8988T (cell line): ENCODE results near the gene RNF32.
"Not testable (repeated sequence)": the region's sequence is repeated elsewhere in the genome, so short reads cannot be mapped to it uniquely, and the experiment has no call there.

ENCODE experiments used
- DNase-seq: peaks from one replicate; pipeline ENCODE4 v3.0.0; 2011

Gene RNF32

DNA sequence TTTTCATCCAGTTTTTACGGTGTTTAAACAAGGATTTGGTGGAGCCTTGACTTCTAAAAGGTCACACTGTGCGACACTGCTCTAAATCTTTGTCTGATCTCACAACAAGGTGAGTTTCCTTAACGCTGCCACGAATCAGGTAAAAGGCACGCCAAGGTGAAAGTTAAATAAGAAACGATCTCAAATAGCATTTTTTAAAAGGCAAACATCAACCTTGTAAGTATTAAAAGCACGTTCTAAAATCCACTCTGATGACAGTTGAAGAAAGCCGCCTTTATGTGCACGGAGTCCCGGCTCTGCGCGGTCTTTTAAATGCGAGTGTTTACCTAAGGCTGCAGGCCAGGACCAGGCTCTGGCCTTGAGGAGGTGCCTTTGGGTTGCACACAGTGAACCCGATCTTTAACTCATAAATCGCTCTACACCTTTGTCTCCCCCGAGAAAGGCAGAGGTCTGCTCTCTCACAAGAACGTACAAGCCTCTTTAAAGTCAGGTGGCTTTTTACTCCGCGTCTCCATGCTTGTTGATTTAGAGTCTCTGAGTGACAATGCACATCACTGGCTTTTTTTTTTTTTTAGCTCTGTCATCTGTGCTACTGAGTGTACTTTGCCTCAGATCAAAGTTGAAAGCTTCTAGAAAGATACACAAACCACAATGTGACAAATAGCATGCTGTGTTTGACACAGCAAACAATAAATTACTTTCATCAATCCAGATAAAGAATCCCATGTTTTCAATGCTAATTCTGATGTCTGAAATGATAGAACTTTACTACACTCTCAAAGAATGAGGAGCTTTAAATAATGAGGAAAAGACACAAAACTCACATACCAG lies 25.9 kb upstream of the RNF32 start:
- DNase-seq, result no peak

DNA sequence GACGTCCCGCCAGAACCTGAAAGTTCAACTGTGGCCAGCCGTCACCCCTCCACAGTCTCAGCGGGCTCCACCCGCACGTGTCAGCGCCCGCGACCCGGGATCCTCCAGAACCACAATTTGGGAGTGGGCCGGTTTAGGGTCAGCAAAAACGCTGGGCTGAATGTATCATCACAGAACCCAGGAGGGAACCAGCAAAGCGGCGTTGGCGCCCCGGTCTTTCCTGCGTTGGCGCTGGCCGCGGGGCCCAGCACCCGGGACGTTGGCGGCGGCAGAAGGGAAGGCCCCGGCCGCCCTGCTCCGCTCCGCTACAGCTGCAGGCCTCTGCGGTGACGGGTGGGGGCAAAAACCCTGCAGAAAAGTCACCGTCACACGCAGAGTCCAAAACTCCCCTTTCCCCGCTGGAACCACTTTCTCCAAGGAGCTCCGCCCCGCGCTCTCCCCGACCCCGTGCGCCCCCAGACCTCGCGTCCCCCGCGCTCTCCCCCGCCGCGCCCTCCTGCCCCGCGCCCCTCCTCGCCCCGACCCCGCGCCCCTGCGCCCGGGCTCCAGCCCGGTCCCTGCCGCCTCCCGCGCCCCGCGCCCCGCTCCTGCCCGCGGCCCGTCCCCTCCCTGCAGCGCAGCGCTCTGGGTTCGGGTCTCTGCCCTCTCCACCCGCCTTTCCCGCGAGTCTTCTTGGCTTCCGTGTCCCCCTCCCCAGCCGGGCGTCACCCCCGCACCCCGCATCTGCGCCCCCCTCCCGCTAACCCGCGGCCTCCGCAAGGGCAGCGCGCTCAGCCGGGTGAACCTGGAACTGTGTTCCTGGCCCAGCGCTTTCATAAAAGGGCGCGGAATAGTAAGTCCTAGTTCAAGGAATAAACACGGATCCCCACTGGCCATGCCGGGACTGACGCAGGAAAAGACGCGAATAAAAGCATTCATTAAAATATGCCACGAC lies 24.0 kb upstream of the RNF32 start:
- no peak for DNase-seq

DNA sequence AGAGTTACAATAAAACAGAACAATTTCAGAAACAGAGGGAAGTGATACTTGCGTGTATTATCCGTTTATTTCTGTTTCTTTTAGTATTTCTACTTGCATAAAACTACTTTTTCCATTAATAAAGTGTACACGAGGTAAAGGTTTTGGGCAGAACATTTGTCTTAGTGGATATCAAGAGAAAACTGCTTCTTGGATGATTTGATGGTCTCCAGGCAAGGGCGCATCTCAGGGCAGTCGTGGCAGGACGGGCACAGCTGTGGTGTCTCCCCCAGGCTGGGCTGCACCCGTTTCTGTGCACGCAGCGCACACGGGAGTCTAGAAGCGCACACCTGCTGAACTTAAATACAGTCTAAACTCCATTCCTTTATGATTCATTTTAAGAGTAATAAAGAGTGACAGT lies 23.4 kb upstream of the RNF32 start:
- DNase-seq, result no peak

DNA sequence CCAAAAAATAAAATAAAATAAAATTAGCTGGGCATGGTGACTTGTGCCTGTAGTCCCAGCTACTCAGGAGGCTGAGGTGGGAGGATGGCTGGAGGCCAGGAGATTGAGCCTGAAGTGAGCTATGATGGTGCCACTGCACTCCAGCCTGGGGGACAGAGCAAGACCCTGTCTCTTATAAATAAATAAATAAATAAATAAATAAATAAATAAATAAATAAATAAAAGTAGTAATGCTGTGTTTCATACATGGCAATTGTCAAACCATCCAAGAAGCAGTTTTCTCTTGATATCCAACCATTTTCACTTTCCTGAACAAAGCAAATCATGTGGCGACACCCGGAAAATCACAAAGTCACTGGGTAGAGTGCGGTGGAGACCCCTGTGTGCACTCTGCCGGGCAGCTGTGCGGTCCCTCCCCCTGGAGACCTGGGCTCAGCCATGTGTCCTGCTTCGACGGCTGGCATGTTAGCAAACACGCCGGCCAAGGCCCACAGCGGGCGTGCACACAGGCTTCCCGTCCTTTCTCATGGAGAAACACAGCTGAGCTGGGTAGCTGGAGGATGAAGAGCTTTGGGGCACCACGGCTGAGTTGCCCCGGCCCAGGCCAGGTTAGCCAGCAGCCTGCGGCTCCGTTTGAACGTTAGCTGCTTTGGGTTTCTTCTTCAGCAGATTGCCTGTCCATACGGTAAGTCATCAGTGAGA lies 22.3 kb upstream of the RNF32 start:
- no peak for DNase-seq

DNA sequence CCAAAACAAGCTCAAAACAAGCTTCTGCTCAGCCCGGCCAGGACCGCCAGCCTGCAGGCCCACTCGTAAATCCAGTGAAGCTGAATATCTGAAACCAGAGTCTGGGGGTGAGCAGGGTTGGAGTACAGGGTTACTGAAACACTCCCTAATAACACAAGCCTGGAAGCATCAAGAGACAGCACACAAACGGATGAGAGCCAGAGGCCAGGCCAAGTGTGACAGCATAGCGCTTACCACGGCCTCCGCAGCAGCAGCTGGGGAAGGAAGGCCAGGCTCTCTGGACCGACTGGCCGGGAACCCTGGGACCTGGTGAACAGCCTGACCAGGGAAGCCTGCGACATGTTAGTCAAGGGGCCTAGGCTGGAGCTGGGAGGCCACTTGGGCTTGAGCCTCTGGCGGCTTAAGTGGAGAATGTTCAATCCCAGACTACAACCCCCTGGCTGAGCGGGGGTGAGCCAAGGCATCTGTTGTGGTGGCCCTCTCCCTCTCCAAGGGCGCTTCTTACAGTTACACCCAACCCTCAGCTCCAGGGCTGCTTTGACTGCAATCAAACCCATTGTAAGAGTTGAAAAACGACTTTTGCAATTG lies 21.7 kb upstream of the RNF32 start:
- DNase-seq, result no peak

DNA sequence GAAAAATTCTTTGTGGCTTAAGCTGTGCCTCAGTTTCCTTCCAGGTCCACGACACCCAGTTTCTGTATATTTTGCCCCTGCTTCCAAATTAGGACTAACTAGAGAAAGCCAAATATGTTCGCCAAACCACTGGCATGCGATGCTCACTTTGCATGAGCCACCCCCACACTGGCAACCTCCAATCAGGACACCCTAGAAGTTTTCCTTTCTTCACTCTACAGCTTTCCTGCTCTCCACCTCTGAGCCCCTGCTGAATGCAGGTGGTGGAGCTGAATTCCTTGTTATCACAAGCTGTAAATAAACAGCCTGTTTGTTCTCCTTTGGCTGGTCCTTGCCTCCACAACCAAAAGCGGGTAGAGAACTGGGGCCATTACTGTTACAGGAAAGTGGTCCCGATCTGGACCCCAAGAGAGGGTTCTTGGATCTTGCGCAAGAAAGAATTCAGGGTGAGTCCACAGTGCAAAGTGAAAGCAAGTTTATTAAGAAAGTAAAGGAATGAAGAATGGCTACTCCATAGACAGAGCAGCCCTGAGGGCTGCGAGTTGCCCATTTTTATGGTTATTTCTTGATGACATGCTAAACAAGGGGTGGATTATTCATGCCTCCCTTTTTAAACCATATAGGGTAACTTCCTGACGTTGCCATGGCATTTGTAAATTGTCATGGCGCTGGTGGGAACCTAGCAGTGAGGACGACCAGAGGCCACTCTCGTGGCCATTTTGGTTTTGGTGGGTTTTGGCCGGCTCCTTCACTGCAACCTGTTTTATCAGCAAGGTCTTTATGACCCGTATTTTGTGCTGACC lies 20.9 kb upstream of the RNF32 start:
- not testable (repeated sequence) for DNase-seq

DNA sequence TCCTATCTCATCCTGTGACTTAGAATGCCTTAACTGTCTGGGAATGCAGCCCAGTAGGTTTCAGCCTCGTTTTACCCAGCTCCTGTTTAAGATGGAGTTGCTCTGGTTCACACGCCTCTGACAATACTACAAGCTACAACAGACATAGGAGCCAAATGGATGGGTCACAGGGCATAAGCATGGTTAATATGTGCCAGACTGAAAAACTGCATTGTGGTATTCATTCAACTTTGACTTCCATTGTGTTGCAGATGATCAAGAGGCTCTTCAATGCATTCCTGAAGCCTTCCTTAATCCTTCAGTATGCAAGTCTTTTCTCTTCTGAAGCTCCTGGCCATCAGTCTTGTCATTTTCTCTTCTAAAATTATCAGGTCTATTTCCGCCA lies 20.3 kb upstream of the RNF32 start:
- DNase-seq, result no peak

DNA sequence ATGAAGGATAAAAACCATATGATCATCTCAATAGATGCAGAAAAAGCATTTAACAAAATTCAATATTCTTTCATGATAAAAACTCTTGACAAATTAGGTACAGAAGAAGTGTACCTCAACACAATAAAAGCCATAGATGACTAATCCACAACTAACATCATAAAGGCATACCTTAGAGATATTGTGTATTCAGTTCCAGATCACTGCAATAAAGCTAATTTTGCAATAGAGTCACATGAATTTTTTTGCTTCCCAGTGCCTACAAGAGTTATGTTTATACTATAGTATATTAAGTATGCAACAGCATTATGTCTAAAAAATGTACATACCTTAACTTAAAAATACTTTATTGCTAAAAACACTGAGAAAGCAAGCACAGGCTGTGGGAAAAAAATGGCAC lies 18.9 kb upstream of the RNF32 start:
- no peak for DNase-seq

DNA sequence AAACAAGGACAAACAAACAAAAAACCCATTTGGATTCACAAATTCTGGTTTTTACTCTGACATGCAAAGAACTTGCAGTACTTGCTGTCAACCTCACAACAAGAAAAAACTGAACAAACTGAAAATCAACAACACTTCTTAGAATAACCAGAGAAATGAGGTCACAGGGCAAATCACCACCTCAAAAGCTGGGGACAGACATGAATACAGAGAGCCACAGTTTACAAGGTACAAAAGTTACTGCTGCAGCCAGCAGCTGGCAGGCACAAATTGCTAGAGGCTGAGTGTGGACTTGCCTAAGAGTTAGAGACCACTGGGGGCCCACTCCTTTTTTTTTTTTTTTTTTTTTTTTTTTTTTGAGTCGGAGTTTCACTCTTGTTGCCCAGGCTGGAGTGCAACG lies 15.0 kb upstream of the RNF32 start:
- no peak for DNase-seq

DNA sequence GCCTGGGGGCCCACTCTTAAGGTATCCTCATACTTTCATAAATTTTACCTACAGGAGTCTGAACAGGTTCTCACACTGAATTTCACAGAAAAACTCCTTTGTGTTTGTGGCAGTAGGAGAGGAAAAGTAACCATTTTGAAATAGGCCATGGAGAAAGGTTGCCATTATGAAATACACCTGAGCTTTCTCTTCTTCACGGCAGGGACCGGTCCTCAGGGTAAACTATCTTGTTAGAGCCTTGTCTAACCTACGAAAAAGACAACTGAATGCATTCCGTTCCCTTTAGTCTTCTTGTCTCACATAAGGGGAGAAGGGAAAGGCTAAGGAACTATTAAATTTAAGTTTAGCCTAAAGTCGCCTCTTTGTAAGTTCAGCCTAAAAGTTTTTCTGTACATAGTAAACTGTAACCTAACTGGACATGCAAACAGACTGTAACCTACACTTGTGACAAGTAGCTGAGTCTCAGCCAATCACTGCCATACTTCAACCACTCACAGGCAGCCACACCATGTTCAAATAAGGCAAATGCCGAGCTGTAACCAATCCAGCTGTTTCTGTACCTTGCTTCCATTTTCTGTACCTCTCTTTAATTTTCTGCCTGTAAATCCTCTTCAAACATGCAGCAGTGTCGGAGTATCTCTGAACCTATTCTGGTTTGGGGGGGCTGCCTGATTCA lies 14.2 kb upstream of the RNF32 start:
- no peak for DNase-seq

DNA sequence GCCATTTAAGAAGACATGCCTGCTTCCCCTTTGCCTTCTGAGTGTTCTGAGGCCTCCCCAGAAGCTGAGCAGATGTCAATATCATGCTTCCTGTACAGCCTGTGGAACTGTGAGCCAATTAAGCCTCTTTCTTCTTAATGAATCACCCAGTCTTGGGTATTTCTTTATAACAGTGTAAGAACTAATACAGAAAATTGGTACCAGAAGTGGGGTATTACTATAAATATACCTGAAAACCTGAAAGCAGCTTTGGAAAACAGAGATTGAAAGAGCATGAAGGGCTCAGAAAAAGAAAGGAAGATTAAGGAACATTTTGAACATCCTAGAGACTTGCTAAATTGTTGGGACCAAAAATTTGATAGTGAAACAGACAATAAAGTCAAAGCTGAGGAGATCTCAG lies 12.0 kb upstream of the RNF32 start:
- DNase-seq, result no peak

DNA sequence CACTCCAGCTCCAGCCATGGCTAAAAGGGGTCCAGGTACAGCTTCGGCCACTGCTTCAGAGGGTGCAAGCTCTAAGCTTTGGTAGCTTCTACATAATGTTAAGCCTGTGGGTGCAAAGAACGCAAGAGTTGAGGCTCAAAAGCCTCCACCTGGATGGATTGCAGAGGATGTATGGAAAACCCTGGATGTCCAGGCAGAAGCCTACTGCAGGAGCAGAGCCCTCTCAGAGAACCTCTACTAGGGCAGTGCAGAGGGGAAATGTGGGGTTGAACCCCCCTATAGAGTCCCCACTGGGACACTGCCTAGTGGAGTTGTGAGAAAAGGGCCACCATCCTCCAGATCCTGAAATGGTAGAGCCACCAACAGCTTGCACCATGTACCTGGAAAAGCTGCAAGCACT lies 10.7 kb upstream of the RNF32 start:
- no peak for DNase-seq

DNA sequence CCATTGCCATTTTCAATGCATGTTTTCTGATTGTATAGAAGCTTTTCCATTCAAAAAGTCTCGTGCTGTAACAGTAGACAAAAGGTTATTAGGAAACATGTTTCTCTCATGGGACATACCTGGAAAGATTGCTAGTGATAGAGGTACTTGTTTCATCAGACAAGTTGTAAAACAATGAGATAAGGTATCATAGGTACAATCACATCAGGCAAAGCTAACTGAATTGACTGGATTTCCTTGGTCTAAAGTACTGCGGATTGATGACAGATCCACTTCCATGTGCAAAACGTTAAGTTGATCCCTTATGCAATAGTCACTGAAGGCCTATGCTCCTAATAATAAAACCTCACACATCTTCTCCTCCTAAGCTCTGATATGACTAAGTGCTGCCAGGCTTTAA lies 6.5 kb upstream of the RNF32 start:
- DNase-seq, result no peak

DNA sequence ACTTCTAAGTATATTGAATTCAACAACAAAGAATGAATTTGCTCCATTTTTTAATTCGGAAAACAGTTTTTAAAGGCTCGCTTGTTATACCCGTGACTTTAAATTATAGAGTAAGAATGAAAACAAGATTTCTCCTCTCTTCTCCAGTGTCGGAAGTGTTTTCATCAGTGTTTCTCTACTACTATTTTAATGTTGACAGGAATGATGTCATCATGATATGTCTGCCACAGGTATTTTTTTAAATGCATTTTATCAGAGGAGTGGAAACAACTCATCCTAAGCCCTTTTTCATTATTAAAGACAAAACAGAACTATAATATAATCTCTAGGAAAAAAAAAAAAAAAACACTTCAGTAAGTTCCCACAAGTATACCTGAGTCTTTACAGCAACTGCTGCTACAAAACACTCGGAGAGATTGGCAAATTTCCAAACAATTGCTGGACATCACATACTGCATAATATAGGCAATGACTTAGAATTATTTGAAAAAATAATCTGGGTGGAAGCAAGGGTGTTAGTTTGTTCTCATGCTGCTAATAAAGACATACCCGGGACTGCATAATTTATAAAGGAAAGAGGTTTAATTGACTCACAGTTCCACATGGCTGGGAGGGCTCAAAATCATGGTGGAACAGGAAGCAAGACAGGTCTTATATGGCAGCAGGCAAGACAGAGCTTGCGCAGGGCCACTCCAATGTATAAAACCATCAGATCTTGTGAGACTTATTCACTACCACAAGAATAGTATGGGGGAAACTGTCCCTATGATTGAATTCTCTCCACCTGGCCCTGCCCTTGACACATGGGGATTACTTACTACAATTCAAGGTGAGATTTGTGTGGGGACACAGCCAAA lies 4.8 kb upstream of the RNF32 start:
- no peak for DNase-seq

DNA sequence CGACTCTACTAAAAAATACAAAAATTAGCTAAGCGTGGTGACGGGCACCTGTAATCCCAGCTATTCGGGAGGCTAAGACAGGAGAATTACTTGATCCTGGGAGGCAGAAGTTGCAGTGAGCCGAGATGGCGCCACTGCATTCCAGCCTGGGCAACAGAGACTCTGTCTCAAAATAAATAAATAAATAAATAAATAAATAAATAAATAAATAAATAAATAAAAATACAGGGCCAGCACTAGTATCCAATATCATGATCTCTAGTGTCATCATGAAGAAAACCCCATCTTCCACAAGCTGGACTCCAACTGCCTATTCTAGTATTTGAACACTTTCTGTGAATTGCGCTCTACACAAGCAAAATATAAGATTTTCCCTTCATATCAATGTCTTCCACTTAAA lies 3.5 kb upstream of the RNF32 start:
- DNase-seq, result not testable (repeated sequence)

DNA sequence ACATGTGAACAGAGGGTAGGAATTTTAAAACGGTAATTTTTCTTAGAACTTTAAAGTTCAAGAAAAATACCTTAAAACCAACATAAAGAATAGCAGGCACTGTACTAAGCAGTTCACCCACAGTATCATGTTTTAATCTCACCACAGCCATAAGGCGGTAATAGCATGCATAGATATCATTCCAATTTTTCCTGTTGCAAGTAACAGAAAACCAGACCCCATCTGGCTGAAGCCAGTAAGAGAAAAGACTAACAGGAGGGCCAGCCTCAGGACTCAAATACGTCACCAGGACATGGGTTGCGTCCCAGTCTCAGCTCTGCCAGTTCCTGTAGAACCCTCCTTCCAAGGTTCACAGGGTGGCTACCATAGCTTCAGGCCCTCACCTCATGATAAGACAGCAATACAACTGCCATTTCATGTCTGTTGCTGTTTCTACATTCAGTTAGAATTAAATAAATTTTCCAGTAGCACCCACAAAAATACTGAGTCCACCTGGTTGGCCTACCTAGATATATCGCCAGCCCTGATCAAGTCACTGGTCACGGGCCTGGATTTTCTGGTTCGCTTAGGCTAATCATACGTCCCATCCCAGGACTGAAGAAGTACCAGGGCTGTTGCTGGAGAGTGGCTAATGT lies 2.0 kb upstream of the RNF32 start:
- no peak for DNase-seq

DNA sequence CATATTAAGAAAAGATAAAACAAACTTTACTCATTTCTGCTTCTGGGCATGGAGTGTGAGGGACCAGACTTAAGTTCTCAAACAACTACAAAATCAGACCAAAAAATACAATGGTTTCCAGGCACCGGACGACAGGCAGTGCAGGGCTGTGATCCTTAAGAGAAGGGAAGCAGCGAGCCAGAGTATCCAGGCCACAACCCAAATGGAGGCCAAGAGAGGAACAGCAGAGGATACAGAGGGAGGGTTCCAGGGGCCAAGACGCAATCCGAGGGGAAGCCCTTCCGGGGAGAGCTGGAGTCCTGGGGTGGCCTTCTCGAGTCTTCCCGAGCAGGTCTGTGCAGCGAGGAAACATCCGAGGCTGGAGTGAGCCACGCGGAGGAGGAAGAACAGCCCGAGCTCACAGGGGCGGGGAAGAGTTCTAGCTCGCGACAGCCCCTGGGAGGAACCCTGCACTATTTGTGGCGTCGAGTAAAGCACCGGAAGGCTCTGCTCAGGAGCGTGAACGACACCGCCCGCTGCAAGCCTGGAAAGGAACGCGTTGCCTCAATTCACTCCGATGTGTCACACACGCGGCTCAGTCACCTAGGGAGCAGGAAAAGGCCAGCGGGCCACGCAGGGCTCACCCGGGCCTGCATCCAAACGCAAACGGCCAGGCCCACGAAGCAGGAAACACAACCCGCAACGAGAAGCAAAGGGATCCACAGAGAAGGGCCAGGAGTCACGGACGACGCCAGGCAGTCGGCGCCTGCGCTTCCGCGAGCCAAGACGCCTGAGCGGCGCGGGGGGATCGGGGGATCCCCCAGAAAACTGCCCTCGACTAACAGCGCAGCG lies 933 bp upstream of the RNF32 start:
- DNase-seq, result no peak

DNA sequence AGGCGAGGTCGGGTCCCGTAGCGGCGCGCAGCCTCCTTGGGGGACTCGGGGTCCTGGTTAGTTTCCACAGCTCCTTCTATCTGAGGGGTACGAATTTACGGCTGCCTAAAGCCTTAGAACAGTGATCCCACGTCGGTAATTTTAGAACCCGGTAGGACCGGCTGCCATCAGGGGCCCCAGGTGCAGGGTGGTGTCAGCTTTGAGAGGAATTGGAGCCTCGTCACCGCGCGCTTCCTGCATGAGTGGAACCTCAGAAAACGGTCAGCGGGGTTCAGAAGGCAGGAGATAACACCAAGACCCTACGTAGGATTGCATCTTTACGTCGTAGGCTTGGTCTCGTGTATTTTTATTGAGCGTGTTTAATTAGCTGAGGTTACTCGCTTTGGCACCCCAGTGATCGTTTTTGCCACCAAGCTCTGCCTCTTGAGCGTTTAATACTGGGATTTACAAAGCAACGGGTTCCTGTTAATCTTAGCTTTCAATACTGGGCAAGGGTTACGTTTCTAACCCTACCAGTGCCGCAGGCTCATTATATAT lies 443 bp downstream of the RNF32 start:
- no peak for DNase-seq
